ENCODE measurements around the gene PDIA5.

The PDIA5 gene

DNA sequence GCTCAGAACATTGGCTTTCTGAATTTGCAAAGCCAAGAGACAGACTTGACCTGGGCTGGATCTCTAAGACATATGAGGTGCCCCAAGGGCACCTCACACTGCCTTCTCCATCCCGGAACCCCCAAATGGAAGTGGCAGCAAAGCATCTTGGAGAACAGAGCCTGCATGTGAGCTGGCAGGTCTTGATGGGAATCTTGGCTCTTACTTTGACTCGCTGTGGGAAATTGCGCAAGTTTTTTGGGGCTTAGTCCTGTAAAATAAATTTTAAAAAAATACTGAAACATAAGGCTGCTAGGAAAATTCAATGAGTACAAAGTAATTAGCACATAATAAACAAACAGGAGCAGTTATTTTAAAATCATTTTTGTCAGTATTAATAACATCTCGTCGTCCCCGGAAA lies 121.2 kb downstream of the PDIA5 start:
- no peak for FAIRE-seq

DNA sequence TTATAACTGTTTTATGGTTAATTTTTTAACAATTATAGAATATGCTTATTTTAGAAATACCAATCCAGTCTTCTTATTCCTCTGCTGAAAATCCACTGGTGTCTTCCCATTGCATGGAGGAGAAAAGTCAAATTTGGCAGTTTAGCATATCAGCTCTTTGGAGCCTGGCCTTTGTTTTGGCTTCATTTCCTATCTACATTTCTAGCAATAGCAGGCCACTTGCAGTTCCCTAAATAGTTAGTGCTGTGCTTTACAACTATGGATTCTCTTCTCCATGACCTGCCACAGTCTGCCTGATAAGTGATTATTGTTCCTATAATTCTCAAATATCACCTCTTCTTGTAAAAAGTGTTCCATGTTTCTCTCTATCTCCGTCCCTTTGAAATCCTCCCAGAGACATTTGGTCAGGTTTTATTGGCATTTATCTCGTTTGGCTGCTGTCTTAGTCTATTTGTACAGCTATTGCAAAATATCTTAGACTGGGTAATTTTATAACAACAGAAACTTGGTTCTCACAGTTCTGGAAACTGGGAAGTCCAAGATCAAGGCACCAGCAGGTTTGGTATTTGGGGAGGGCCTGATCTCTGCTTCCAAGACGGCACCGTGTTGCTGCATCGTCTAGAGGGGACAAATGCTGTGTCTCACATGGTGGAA lies 126.8 kb downstream of the PDIA5 start:
- FAIRE-seq: no peak

DNA sequence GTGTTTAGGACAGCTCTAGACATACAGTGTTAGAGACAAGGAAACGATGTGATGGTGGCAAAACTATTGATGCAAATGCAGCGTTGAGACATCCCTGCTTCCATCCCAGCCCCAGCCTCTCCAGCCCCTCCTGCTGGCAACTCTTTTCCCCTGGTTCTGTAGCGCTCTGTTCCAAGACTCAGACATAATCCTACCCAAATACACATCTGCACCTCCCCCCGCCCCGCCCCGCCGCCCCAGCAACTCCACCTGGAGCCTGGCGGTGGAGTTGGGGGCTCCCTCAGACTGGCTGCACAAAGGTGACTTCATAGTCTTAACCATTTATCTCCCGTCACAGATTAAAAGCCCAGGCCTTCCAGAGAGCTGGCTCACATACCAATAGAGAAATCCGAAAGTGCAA lies 127.7 kb downstream of the PDIA5 start:
- FAIRE-seq: no peak

DNA sequence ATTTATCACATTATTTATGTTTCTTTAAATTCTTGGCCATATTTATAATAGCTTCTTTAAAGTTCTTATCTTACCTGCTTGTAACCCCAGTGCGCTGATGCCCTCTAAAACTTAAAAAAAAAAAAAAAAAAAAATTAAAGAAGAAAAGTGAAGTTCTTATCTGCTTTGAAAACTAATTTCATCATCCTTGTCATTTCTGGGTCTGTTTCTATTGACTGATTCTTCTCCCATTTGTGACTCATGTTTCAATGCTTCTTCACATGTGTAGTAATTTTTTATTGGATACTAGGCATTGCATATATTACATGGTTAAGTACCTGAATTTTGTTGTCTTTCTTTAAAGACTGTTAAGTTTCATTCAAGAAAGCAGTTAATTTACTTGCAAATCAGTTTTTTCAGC lies 131.5 kb downstream of the PDIA5 start:
- FAIRE-seq: no peak

DNA sequence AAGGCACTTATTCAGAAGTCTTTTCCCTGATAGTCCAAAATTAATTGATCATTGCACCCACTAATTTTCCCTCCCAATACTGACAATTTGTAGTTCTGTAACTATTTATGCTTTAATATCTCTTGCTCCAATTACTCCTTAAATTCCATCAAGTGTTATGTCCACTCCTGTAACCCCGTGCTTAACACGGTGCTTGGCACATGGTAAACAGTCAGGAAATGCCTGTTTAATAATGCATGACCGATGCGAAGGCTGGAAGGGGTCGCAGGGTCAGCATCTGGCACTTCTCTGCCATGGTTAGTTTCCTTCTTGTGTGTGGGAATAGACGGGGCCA lies 134.4 kb downstream of the PDIA5 start:
- FAIRE-seq: no peak

DNA sequence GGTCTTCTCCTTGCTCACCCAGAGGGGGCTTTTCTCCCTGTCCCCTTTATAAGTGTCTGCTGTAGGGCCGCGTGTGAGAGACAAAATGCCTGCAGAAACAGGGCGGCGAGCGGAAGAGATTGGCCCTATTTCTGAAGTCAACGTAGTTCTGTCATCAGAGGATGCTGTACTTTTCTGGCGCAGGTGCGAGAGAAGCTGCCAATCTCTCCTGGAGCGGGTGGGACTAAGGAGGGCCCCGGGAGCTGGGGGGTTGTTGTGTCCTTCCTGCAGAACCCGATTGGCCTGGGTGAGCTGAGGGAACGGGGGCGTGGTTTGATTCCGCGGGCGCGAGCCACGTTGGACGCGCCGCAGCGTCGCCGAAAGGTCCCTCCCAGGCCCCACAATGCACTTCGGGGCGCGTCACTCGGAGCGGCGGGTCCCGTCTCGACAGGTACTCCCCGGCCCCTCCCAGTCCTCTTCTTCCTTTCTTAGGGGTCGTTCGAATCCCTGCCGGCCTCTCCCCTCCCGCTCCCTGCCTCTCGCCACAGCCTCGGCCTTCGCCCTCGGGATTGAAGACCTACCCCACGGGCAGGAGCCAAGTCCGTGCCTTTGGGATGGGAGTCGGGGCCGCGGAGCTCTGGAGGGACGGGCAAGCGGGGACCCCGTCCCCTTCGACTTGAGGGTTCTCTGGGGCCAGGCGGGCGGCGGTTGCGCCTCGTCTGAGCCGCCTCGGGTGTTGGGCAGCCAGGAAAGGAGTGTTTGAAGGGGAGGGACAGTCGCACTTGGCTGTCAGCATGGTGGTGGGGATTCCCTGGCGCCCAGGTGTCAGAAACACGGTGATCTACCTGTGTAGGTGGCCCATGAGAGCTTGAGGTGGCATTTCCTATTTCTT lies 135.0 kb downstream of the PDIA5 start, which contains the start of gene SEC22A:
Gene SEC22A (plus strand): TSS at position 387 of the 871 bp plus-strand sequence. CDS start 7,275 bp downstream, outside the sequence.
- FAIRE-seq: peak; percentile 63

DNA sequence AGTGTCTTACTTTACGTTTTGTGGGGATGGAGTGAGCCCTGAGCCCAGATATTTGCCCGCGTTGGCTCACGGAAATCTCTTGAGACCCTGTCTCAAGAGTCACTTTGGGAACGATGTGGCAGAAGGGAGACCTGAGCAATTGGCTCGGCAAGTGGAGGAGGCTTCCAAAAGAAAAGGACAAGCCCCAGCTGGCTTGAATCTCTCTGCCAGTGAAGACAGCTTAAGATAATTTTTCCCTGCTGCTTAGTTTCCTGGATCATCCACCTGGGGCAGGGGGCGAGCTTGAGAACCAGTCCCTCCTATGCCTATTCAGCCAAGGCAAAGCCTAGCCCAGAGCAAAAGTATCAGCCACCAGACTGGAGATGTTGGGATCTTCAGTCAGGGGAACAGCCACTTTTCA lies 135.6 kb downstream of the PDIA5 start:
- no peak for FAIRE-seq
